Measurements from ENCODE around the gene KIF26A.

DNA sequence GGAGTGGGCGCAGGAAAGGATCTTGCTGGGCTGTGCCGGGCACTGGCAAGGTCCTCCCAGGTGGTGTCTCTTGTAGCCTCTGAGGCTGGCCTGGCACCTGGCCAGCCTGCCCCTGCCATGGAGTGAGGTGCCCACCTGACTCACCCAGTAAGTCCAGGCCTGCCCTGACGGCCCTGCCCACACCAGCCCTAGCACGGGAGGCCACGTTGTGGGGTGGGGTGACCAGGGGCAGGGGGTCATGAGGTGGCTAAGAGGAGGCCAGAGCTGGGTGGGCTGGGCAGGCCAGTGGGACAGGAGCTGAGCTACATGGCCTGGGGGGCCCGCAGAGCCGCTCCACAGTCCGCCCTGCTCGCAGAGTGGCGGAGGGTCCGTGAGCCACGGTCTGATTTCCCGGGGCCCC lies 45.4 kb downstream of the KIF26A start:
- TF ChIP-seq, protein P1, sequence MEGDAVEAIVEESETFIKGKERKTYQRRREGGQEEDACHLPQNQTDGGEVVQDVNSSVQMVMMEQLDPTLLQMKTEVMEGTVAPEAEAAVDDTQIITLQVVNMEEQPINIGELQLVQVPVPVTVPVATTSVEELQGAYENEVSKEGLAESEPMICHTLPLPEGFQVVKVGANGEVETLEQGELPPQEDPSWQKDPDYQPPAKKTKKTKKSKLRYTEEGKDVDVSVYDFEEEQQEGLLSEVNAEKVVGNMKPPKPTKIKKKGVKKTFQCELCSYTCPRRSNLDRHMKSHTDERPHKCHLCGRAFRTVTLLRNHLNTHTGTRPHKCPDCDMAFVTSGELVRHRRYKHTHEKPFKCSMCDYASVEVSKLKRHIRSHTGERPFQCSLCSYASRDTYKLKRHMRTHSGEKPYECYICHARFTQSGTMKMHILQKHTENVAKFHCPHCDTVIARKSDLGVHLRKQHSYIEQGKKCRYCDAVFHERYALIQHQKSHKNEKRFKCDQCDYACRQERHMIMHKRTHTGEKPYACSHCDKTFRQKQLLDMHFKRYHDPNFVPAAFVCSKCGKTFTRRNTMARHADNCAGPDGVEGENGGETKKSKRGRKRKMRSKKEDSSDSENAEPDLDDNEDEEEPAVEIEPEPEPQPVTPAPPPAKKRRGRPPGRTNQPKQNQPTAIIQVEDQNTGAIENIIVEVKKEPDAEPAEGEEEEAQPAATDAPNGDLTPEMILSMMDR (IDR thresholded peaks at IDR 0.05): no peak
- TF ChIP-seq EZH2 (IDR thresholded peaks at IDR 0.05; ENCODE audit: borderline replicate concordance, insufficient read depth, low read depth, low read length, poor library complexity, severe bottlenecking): no peak
